ENCODE data around the gene CLDN25.
"Not testable (repeated sequence)": the region's sequence is repeated elsewhere in the genome, so short reads cannot be mapped to it uniquely, and the experiment has no call there.

CLDN25 gene

DNA sequence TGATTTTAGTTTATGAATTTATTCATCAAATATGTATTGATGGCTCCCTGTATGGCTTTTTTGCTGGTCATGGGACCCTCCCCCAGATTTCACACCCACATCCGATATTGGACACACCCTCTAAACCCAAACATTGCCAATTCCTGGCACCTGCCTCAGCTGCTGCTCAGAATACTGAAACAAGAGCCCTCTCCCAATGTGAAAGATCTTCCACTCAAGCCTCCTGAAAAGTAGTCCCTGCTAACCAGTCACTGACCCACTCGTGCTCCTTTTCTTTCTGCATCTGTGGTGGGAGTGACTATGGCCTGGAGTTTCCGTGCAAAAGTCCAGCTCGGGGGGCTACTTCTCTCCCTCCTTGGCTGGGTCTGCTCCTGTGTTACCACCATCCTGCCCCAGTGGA, at the start of gene CLDN25:
TSS of gene CLDN25 (plus strand) at position 301 of the 400 bp plus-strand sequence. CDS start at position 301, 0 bp downstream.
- no peak for DNase-seq

GRCh38 chr11:113730887-113731726, 48.5 kb upstream of the CLDN25 start:
- DNase-seq, result peak; percentile 37 to 72

DNA sequence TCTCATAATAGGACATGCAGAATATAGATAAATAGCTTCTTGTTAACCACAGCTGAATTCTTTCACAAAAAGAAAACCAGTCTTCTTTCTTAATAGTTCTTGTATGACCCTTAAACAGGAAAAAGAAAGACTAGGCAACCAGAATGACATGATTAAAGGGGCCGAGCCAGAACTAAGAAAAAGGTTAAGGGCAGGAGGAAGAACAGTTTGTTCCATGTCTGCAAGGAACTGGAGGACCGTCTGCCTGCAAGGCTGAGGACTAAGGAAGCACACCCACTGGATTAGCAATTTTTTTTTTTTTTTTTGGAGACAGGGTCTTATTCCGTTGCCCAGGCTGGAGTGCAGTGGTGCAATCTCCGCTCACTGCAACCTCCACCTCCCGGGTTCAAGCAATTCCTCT, 47.5 kb upstream of the CLDN25 start:
- DNase-seq, result no peak

DNA sequence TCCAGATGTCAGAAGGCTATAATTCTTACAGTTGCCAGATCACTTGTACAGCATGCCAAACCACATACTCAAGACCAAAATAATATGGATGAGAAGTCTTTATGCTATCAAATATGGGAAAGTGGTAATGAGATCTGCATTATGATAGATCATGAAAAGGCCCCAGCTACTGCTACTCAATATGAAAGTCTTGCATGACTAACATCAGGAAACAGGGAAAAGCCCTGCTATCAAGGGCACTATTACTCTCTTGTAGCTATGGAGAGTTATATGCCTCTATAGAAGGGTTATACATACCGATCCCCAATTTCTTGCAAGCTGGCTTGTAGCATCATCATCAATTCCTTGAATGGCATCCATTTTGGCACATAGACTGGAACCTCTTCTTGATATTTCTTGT, 43.3 kb upstream of the CLDN25 start:
- no peak for DNase-seq

GRCh38 chr11:113752932-113753331, 26.7 kb upstream of the CLDN25 start:
- no peak for DNase-seq

GRCh38 chr11:113760241-113760640, 19.4 kb upstream of the CLDN25 start:
- no peak for DNase-seq

GRCh38 chr11:113763040-113763439, 16.6 kb upstream of the CLDN25 start:
- not testable (repeated sequence) for DNase-seq

GRCh38 chr11:113764527-113765219, 14.9 kb upstream of the CLDN25 start:
- DNase-seq, result no peak

GRCh38 chr11:113771964-113772363, 7.6 kb upstream of the CLDN25 start:
- no peak for DNase-seq

DNA sequence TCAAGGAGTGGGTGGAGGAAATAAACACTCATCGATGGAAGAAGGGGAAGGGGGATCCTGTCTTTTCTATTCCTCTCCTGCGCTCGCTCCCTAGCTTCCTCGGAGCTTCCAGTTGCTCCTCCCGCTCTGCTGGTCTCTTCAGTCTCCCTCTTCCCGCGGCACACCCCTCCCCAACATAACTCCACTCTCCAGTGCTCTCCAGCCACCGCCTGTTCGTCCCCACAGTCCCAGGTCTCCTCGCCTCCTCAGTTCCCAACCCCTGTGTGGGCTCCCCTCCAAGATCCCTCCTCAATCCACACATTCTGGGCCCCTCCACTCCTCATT, 6.5 kb upstream of the CLDN25 start:
- peak in 1 of 2 experiments; percentile 25 for DNase-seq

DNA sequence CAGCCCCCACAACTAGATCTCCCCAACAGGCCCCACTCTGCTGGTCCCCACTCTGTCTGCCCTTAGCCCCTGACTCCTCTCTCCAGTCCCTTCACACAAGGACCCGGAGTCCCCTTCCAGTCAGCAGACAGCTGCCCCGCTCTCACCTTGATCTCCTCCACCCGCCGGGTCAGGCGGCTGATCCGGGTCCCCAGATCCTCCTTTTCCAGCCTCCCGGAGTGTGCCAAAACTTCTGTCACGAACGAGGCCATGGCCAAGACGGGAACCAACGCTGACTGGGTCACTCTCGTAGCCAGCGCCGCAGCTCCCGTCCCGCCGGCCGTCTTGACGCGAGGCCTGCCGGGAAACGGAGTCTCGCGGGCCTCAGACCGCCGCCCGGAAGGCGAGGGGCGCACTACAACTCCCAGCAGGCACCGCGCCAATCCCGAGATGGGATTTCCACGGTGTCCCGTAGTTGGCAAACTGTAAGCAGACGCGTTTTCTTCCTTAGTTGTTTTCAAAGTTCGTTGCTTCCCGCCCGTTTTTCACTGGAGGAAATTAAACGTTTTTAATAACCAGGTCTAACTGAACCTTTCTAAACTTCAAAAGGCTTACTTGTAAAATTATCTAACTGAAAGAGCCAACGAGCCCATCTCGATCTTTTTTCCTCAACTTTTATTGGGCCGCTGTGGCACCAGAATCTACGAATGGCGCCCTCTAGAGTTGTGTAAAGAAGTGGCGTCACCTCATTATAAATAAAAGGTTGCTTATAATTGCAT, 6.0 kb upstream of the CLDN25 start, which contains the start of gene ZW10:
TSS of gene ZW10 (minus strand) at position 277 of the 758 bp plus-strand sequence. CDS start at position 251, 26 bp downstream.
- peak; percentile 73 to 94 for DNase-seq

DNA sequence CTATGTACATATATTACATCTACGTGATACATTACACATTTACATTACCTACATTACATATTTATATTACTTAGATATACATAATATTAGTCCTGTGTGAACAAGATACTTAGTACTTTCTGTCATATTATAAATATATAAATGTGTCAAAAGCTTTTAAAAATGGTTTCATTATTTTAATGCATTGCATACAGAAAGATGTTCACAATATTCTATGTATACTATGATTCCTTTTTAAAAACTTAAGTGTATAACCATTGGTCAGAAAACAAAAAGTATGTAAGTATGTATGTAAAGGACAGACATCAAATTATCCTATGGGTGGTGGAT, 5.5 kb upstream of the CLDN25 start:
- DNase-seq, result no peak

DNA sequence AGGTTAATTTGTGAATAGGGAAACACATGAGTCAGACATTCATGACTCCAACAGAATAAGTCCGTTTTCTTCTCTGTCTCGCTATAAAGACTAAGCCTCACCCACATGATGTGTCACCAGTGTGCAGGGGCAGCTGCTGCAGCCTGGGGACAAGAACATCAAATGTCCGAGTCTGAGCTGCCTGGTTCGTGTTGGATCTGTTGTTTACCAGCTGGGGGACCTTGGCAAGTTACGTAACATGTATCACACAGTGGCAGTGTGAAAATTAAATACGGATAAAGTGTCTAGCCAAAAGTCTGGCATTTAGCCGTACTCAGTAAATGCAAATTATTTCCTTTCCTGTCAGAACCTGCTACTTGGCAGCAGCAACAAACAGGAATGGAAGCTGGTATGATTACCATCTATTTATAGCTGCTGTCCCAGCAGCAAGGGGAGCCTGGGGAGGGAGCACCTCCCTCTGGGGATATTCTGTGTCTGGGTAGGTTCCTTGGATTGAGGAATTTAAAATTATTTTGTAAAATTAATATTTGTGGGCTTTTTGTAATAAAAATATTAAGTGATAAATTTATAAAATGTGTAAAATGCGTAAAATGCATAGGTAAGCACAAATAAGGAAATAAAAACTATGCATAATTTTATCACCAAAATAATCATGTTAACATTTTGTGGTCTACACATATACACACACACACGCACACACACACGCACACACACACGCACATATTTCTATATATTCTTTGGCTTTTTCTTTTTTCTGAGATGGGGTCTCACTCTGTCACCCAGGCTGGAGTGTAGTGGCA, 1.3 kb upstream of the CLDN25 start:
- DNase-seq, result no peak

DNA sequence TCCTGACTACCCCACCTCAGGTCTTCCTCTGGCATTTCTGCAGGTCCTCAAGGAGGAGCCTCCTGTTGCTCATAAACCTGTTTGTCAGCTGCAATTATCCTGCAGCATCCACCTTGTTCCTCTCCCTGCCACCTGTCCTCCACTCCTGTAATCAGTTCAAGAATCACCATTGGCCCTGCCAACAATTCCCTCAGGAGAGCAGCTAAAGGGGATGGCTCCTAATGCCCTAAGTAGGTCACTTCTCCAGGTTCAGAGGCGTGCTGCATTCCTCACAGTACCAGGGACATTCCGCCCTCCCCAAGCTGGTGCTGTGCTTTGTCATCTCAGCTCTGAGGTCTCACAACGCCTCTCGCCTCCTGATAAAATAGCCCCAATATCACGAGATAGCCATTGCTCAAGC, 2.1 kb downstream of the CLDN25 start:
- DNase-seq, result no peak

- no peak for DNase-seq
These were observed 2.5 kb downstream of the CLDN25 start for GRCh38 chr11:113782134-113782533.

DNA sequence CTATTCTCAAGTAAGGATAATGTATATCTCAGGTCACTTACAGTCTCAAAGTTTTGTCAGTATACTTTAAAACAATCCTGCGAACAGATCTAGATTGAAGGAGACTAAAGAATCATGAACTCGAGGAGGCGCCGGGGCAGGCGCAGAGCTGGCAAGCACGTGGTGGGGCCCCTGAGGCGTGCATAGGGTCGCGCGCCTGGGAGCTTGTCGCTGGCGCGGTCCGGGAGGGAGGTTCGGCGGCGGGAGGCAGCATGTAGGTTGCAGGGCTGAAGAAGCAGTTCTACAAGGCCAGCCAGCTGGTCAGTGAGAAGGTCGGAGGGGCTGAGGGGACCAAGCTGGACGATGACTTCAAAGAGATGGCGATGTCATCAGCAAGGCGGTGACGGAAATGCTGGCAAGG, 9.4 kb downstream of the CLDN25 start:
- not testable (repeated sequence) for DNase-seq

- no peak for DNase-seq
These were observed 10.2 kb downstream of the CLDN25 start for GRCh38 chr11:113789675-113790320.

GRCh38 chr11:113796663-113797259, 17.2 kb downstream of the CLDN25 start:
- peak in 1 of 2 experiments; percentile 70 for DNase-seq

- DNase-seq, result no peak
These were observed 23.0 kb downstream of the CLDN25 start for GRCh38 chr11:113802621-113803020.

DNA sequence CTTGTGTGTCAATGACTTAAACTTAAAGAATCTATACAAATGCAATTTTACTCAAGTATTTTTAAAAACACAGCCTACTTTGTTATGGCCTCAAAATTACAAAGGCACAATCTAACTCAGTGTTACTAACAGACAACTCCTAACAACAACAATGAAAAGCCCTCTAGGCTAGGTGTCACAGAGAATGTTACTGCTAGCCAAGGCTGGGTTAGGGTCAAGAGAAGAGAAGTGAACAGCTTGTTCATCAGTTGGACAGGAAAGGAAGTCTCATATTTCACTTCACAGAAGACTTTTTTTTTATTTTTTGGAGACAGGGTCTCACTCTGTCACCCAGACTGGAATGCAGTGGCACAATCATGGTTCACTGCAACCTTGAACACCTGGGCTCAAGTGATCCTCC, 26.0 kb downstream of the CLDN25 start:
- DNase-seq, result no peak

DNA sequence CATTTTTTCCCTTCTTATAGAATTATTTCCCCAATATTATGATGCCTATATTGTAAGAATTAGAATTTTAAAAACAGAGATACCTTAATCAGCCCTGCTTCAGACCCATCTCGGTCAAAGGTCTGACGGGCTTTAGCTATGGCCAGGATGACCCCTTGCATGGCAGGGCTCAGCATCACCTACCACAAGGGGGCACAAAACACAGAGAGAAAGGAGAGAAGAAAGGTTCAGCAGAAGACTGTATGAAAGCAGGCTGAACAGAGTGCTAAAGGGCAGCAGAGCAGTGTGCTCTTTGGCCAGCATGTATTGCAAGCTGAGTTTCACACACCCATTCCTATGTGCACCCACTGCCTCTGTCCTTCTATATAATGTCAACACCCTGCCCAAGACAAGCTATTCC, 26.8 kb downstream of the CLDN25 start:
- DNase-seq, result peak in 1 of 2 experiments; percentile 42

DNA sequence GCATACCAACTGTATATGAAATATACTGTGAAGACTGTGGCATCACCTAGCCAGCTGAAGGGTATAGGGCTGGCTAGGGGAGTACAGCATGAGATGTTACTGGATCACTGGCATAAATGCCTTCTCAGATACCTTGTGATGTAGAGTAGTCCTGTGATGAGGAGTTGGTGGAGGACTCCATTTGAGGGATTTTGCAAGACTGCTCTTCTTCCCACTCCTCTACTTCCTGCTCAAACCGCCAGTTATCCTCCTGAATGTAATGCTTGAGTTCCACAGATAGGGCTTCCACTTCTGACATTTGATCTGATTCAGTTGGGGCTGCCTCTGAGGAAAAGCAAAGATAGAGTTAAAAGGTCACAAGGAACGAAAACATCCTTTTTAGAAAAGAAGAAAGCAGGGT, 29.3 kb downstream of the CLDN25 start:
- DNase-seq, result no peak

Data from NCI-H524 (cell line).